Measurements from ENCODE around the gene NCSTN.

NCSTN gene

DNA sequence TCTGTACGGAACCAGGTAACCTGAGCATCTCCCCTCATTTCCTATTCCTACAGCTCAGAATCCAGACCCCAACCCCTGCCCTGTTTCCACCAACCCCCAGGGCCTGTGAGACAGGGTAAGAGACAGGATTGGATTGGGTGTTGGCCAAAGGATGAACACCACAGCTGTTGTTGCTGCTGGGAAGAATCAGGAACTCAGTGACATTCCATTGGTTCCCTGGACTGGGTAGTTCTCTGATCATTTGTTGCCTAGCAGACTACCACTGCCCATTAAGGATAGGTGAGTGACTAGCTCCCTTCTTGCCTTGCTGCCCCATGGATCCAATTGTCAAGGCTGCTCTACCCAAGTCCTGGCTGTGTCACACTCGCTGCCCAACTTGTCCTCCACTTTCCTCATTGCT is 10.0 kb downstream of the NCSTN start:
- DNase-seq = no peak

DNA sequence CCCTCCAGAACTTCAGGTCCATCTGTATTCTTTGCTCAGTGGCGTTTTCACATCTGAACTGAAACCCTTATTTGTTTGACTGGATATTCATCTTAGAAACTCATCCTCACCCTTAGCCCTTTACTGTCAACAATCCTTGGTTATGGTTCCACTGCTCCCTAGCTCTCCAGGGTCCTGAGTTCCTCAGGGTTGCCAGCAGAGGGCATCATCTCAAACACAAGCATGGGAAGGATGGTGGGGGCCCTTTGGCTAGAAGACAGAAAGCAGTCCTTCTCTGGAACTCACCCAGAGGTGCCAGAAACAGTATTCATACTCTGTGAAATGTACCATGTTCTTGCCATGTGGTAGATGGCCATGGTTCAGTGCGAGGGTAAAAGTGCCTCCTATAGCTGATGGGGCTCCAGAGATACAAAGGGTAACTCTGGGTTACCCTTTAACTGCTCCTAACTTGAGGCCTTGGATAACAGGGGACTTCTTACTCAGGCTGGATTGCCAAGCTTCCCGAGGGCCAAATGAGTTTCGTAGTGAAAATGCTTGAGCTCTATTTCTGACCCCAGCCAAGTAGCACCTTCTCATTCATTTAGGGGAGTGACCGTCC is 11.3 kb downstream of the NCSTN start:
- no peak for DNase-seq

GRCh38 chr1:160357286-160358002 is 14.3 kb downstream of the NCSTN start:
- no peak for DNase-seq

GRCh38 chr1:160358073-160358472 is 14.9 kb downstream of the NCSTN start:
- DNase-seq = no peak

DNA sequence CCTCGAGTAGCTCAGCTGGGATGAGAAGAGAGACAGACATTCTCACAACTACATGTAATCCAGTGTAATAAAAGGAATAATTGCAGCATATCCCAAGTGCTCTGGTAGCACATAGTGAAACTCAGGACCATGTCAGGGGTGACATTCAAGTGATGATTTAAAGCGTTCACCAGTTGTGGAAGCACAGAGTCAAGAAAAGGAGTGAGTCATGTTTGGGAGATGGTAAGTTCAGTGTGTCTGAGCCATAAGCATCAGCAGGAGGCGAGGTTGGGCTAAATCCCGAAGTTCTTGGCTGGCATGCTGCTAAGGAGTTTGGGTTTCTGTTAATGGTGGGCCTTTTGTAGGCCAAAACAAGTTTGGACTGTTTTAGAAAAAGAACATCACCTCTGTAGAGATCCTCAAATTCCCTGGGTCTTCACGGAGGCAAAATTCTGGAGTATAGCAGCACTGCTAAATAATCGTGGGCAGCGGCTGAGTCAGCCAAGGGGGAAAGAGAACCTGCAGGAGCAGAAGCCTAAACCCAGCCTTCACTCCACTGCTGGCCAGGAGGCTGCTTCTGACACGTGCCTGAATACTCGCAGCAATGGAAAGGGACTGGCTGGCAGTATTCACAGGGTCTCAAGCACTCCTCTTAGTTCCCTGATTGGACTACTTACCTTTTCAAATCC is 16.5 kb downstream of the NCSTN start:
- no peak for DNase-seq

- DNase-seq = no peak
Observed at GRCh38 chr1:160360227-160360695, 17.1 kb downstream of the NCSTN start.

DNA sequence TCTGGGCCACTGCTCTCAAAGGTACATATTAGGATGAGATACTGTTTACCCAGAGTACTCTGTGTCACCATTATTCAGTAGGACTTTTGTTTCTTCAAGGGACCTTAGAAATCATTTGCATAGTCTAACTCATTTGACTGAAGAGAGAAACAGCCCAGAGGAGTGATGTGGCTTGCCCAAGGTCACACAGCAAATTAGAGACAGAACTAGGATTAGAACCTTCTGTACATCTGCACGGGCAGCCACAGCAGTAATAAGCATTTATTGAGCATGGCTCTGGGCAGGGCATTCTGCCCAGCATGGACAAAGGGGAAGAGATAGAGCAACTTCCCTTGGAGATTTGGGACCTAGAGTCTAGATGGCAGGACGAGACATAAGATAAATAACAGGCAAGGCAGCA is 18.0 kb downstream of the NCSTN start:
- no peak for DNase-seq

DNA sequence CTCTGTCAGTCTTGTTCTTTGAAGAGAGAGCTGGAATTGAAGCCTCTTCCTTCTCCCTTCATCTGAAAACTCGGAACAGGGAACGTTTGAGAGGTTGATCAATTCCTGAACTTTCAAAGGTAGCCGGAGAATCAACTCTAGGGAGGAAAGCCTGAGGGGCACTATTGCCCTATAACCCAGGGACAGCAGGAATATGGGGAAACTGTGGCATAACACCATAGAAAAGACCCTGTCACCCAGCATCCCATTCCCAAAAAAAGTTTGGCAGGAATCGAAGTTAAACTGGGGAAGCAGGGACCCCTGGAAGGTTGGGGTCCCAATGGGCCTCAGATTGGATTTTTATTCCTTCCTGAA is 18.6 kb downstream of the NCSTN start:
- no peak for DNase-seq

- DNase-seq = no peak
Observed at GRCh38 chr1:160362168-160362957, 19.2 kb downstream of the NCSTN start.

DNA sequence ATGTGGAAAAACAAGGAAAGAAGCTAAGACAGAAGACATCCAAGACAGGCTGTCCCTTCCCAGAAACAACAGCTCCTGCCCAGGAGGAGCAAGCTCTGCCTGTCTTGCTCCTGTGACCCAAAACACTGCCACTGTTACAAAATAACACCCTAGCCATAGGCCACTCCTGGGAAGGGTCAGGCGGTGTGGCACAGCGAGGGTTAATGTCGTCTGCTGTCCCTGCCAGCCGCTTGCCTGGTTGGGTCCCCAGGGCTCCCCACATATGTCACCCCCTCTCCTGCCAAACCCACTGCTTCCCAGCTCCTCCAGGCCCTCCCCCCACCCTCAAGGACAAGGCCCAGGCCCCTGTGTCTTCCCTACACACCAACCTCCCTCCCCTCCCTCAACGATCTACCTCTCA is 19.8 kb downstream of the NCSTN start:
- DNase-seq = no peak

DNA sequence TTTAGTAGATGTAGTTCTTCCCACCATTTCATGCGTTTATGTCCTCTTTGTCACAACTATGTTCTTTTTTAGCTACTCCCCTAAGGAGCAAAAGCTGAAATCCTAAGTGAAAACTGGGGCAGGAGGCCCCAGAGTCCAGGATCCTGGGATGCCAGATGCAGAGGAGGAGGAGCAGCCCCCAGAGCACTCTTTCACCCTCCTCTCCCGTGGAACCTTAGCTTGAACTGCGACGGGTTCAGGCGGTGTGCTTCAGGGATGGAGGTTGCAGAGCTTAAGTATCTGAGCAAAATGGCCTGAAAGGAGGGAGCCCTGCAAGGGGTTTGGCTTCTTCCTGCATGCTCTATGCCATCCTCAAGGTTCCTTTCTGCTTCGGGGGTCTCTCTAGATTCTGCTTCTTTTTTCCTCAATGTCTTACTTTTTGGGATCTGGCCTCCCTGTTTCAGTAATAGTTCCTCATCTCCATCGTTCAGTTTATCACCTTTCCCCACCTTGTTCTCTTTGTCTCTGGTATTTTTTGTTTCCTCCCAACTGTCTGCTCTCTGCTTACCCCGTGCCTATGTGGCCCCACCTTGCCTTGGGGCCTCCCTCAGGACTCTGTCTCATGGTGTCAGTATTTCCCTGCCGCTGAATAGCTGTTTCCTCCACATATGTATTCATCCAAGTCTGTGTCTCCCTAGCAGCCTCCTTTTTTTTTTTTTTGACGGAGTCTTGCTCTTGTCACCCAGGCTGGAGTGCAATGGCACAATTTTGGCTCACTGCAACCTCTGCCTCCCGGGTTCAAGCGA is 21.0 kb downstream of the NCSTN start:
- no peak for DNase-seq

DNA sequence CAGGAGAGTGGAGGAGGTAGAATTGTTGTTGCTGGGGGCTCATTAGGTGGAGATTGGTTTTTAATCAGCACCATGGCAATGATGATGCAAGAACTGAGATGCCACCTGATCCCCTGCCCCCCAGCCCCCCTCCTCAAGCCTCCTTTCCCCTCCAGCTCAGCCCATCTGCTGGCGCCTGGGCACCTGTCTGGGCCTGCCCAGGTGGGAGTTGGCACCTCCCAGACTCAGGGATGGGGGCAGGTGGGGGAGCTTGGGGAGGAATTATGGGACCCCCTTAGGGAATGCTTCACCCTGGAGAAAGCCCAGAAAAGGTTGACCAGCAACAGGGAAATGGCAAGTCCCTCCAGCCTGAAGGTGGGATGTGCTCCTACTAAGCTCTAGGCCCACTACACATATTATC is 22.1 kb downstream of the NCSTN start:
- no peak for DNase-seq

DNA sequence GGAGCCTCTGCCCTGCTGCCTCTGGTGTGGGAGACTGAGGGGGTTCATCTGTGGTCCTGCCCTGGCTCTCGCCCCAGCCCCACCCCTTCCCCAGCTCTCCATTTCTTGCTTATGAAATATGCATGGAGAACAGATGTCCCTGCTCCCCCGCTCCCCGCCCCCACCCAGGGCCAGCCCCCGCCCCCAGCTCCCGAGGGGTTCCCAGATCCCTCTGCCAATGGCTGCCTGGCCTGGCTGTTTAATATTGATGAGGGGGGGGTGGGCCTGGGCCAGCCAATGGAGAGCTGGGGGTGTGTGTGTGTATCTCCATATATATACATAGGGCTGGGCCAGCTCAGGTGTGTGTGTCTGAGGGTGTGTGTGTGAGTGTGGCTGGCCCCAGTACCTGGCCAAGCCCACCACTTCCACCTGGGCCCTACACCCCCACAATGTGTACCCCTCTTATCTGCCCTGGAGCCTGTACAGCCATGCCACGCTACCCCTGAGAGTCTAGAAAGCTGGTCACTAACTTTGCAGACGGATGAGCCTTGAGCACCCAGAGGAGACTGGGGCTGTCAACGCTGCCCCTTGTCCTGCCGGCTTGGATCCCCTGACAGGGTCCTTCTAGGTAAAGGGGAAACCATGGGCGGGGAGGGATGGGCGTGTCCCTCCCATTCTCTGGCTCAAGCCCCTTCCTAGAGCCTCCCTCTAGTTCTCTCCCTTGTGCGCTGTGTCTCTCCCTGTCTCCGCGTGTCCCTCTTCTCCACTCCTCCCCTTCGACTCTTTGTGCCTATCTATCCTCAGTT is 23.7 kb downstream of the NCSTN start, which contains the start of gene NHLH1:
Gene NHLH1 (plus strand): TSS at position 341 of the 785 bp plus-strand sequence. CDS start 3,661 bp downstream, outside the sequence.
- DNase-seq = no peak

DNA sequence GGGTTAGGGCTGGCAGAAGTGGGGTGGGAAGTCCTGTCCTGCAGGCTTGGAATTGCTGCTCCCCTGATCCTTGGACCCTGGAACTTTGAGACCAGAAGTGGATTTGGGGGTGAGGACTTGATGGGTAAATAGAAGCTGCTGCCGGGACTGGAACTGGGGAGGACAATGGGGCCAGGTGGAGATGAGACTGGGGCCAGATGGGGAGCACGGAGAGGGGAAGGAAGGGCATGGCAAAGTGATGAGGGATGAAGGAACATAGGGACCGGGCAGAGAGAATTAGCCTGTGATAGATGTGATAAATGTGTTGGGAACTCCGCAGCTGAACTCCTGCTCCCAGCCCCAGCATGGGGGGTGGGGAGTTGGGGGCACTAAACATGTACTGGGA is 24.3 kb downstream of the NCSTN start:
- DNase-seq = no peak

DNA sequence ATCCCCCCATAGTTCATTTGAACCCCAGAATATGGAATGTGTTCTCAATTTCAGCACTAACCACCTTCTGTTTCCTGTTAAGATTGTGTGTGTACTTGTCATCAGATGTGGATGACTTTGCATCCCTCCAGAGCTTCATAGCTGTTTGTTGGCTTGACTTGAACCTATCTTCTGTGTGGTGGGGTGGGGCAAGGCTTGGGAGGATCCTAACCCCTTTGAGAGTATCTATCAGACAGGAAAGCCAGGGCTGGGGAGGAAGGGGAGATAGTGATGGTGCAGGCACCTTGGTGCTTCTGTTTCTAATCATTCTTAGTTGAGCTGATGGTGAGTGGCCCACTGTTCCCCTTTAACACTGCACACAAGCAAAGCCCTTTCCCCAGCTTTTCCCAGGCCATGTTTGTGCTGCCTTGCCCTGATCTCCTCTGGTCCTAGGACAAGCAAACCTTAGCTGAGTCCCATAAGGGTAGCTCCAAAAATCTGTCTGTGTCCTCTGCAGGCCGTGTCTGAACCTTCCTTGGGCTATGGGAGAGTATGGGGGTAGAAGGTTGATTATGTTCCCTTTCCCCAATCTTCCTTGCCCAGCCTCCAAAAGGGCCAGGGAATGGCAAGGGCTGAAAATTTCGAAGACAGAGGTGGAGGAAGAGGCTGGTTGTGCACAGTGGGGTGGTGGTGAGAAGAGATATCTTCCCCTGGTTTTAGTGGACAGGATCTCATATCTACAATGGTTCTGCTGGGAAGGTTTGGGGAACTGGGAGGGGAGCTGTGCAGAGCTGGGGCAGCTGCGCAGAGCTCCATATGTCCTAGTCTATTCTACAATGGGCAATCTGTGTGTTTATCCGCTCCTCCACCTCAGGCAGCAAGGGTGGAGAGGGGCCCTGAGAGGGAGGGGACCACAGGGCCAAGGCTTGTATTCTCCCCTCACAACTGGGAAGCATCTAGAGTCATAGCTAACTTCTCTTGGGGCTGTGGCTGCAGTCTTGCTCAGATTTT is 25.0 kb downstream of the NCSTN start:
- DNase-seq = no peak

GRCh38 chr1:160369087-160369486 is 25.9 kb downstream of the NCSTN start:
- no peak for DNase-seq

DNA sequence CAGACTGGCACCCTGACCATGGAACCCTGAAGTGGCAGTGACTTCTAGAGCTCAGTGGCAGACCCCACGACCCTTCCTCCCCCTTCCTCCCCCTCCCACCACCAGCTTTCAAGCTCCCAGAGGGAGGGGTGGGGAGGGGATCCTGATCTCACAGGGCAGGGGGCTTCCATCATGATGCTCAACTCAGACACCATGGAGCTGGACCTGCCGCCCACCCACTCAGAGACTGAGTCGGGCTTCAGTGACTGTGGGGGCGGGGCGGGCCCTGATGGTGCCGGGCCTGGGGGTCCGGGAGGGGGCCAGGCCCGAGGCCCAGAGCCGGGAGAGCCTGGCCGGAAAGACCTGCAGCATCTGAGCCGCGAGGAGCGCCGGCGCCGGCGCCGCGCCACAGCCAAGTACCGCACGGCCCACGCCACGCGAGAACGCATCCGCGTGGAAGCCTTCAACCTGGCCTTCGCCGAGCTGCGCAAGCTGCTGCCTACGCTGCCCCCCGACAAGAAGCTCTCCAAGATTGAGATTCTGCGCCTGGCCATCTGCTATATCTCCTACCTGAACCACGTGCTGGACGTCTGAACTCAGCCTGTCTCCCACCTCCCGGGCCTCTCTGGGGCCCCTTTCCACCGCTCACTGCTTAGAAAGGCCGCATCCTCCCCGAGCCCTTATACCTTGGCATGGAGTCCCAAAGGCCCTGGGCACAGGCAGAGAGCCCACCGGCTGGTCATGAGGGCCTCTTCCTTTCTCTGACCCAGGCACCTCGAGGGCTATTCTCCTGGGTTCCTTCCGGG is 27.6 kb downstream of the NCSTN start:
- DNase-seq = no peak

DNA sequence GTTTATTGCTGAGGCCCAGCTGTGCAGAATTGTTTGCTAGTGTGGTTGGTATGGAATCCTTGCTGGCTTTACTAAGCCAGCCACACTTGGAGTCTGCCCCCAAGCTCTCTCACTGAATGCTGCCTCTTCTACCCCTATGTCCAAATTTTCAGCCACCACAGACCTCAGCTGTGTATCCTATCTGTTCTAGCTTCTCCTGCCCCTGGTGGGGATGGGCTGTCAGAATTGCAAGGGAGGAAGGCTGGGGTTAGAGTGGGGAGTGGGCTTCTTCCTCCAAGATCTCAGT is 28.1 kb downstream of the NCSTN start:
- no peak for DNase-seq

DNA sequence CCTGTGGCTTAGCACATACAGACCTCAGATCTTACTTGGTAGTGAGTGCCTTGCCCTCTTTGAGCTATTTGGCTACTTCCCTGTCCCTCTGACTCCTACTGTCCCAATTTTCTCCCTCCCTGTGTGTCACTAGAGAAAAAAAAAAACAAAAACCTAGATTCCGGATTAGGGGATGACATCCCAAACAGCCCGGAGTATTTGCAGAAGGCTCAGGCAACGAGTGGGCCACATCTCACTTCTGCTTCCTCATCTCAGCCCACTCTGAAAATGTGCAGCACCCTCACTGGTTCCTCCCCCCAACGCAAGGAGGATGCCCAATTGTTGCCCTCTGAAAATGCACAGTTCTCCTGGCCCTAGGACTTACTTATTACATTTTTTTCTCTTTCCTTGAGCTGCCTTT is 28.6 kb downstream of the NCSTN start:
- no peak for DNase-seq

GRCh38 chr1:160373696-160374095 is 30.5 kb downstream of the NCSTN start:
- no peak for DNase-seq

Measured in KG1 (cell line).